ENCODE results near the gene STK32A.

GRCh38 chr5:147411359-147412319 lies 176.8 kb downstream of the STK32A start:
- TF ChIP-seq CTCF (IDR thresholded peaks at IDR 0.05 in 2 of 3, conservative IDR thresholded peaks at IDR 0.05 in 1 of 3; ENCODE audit: insufficient read depth in 2 of 3, low read depth in 1 of 3, low read length in 3 of 3) (no peak), KLF1 (tag; IDR thresholded peaks at IDR 0.05) (no peak), POLR3G (IDR thresholded peaks at IDR 0.05; ENCODE audit: extremely low read depth, insufficient read length, insufficient replicate concordance) (no peak), MAX (CRISPR knock-in tag; IDR thresholded peaks at IDR 0.05) (no peak), PRDM10 (IDR thresholded peaks at IDR 0.05; ENCODE audit: partially characterized antibody) (no peak), ZFX (CRISPR knock-in tag; IDR thresholded peaks at IDR 0.05) (no peak), EZH2 (IDR thresholded peaks at IDR 0.05; ENCODE audit: borderline replicate concordance, low read depth, low read length) (no peak), ZC3H4 (CRISPR knock-in tag; IDR thresholded peaks at IDR 0.05; ENCODE audit: borderline replicate concordance) (no peak), ZNF311 (CRISPR knock-in tag; IDR thresholded peaks at IDR 0.05) (no peak), POLR2A (conservative IDR thresholded peaks at IDR 0.05) (no peak), POLR2B (IDR thresholded peaks at IDR 0.05; ENCODE audit: low read depth, partially characterized antibody) (no peak), CEBPB (tag; IDR thresholded peaks at IDR 0.05) (no peak)
